Measurements from ENCODE around the gene MPL.
"Not testable (repeated sequence)": the region's sequence is repeated elsewhere in the genome, so short reads cannot be mapped to it uniquely, and the experiment has no call there.

Gene MPL

GRCh38 chr1:43382027-43382779 lies 44.6 kb downstream of the MPL start:
- no peak for DNase-seq

- DNase-seq, result no peak
Measured at GRCh38 chr1:43383449-43383848, 45.8 kb downstream of the MPL start.

- DNase-seq, result no peak
Measured at GRCh38 chr1:43386676-43387075, 49.1 kb downstream of the MPL start.

- DNase-seq, result no peak
Measured at GRCh38 chr1:43387976-43388599, 50.5 kb downstream of the MPL start.

GRCh38 chr1:43388613-43389012 lies 51.0 kb downstream of the MPL start:
- DNase-seq, result no peak

- DNase-seq, result peak; percentile 87
Measured at GRCh38 chr1:43389326-43390313, 52.0 kb downstream of the MPL start, which contains the start of the genes MED8 and SZT2. TSS of gene MED8 (minus strand) at chr1:43389800. CDS start at chr1:43389764, 36 bp downstream. TSS of gene SZT2 (plus strand) at chr1:43389899. CDS start at chr1:43389969, 70 bp downstream.

- DNase-seq, result no peak
Measured at GRCh38 chr1:43392702-43393101, 55.1 kb downstream of the MPL start.

GRCh38 chr1:43395523-43395922 lies 57.9 kb downstream of the MPL start:
- DNase-seq, result no peak

GRCh38 chr1:43396059-43396458 lies 58.4 kb downstream of the MPL start:
- DNase-seq, result no peak

GRCh38 chr1:43398227-43398626 lies 60.6 kb downstream of the MPL start:
- DNase-seq, result no peak

- DNase-seq, result not testable (repeated sequence)
Measured at GRCh38 chr1:43400441-43400840, 62.8 kb downstream of the MPL start.

- DNase-seq, result no peak
Measured at GRCh38 chr1:43402089-43402865, 64.7 kb downstream of the MPL start.

Measured in NCI-H2171 (cell line).